Lung microvascular endothelial cell (primary cell): Measurements from ENCODE around the gene CCDC102A. TPM values are rescaled to one million over a fixed set of nuclear protein-coding genes. Genes with fewer than 3 reads are reported as not detected.

Experiments used
- DNase-seq, 2 donors: peaks; one replicate each; pipeline versions ENCODE4 v3.0.0 to v3.0.0-alpha.2; 2010; ENCODE audit warnings: low read depth in 2 of 2
- total RNA-seq: library from RNA; depleted of rRNA; stranded (reverse); fragments of >200 nt; gene quantifications from 2 replicates; pipeline ENCODE4 v1.2.1, GENCODE V29; 2014

Gene CCDC102A
- total RNA-seq, 1 donor from 2014 or later = 10.7 TPM

- DNase-seq = peak; percentile 90 to 93
These were observed 74.0 kb downstream of the CCDC102A start, which contains the start of gene POLR2C for GRCh38 chr16:57462209-57462977. POLR2C (plus strand) TSS chr16:57462679; CDS start chr16:57462725, 46 bp downstream.

Other genes starting within 250 kb of the CCDC102A start
- gene CCL22, start 177.8 kb downstream of the CCDC102A start, total RNA-seq = not detected in 2 replicates
- gene CX3CL1, start 164.1 kb downstream of the CCDC102A start, total RNA-seq = 2.0 and 2.8 TPM in 2 replicates
- not detected in 2 replicates for gene CCL17, start 131.8 kb downstream of the CCDC102A start, total RNA-seq
- gene CIAPIN1, start 89.2 kb downstream of the CCDC102A start, total RNA-seq = 60.4 and 60.9 TPM in 2 replicates
- 32.7 and 55.8 TPM in 2 replicates for gene COQ9, start 89.1 kb downstream of the CCDC102A start, total RNA-seq
- 95.9 and 96.0 TPM in 2 replicates for gene POLR2C, start 73.9 kb downstream of the CCDC102A start, total RNA-seq
- gene DOK4, start 50.1 kb downstream of the CCDC102A start, total RNA-seq = 13.9 and 15.0 TPM in 2 replicates
- not detected in 2 replicates for gene ADGRG5, start 6.1 kb upstream of the CCDC102A start, total RNA-seq
- gene ADGRG1, start 92.1 kb upstream of the CCDC102A start, total RNA-seq = 1.4 and 17.4 TPM in 2 replicates
- 0.65 and 8.3 TPM in 2 replicates for gene ADGRG3, start 131.7 kb upstream of the CCDC102A start, total RNA-seq
- 0.20 and 0.22 TPM in 2 replicates for gene DRC7, start 158.2 kb upstream of the CCDC102A start, total RNA-seq
- 19.0 and 23.2 TPM in 2 replicates for gene KATNB1, start 199.2 kb upstream of the CCDC102A start, total RNA-seq